HCT116 (cell line): ENCODE measurements around the gene AGAP1. TPM values are rescaled to one million over a fixed set of nuclear protein-coding genes. Genes with fewer than 3 reads are reported as not detected.

Experiments used
- ATAC-seq: fragments of 200-7000 bp; cut with Tn5 transposase; 2 replicates; pipeline ENCODE4 v1.9.1; 2020; ENCODE audit warnings: mild to moderate bottlenecking, moderate library complexity
- BruUV-seq: library from RNA; stranded (reverse); fragments of 400-500 nt; replicated peaks from 2 replicates; lab custom pipeline; 2021; lab: Mats Ljungman, UMichigan
- CTCF ChIA-PET: fragments of 300-600 bp; sonication (Branson Sonifier 250); formaldehyde crosslinking; loops from one replicate; lab custom pipeline; 2021; ENCODE audit warnings: antibody characterized with exemption; lab: Charles Lee
- POLR2A ChIA-PET: fragments of 300-600, 350-600 bp; sonication (Branson Sonifier 250); formaldehyde crosslinking; loops from one replicate; lab custom pipeline; 2021; ENCODE audit warnings: antibody characterized with exemption; lab: Charles Lee
- RAD21 ChIA-PET, 2 experiments: fragments of 300-600 bp; sonication (Branson Sonifier 250); formaldehyde crosslinking; loops; one replicate each; lab custom pipeline; 2023; ENCODE audit warnings: low total read pairs in 2 of 2; ENCODE audit not compliant: uncharacterized antibody in 2 of 2, unreplicated experiment in 2 of 2, low non-redundant PET in 1 of 2; lab: Charles Lee
- DNase-seq: peaks from one replicate; pipeline ENCODE4 v3.0.0-alpha.2; 2010; ENCODE audit warnings: low read depth, low spot score
- H2AFZ ChIP-seq: fragments of 200-600 bp; shearing (Covaris generic), sonication (generic); 2 replicates; pipeline ENCODE4 v1.6.1; 2017; ENCODE audit warnings: low read depth, mixed run types, mixed read lengths, antibody characterized with exemption, low read length; ENCODE audit not compliant: poor library complexity, severe bottlenecking
- H3K27ac ChIP-seq: 2 replicates; pipeline ENCODE4 v1.5.1; 2012; ENCODE audit warnings: low read depth, low read length
- H3K27me3 ChIP-seq: fragments of 200-600 bp; sonication (generic); 2 replicates; pipeline ENCODE4 v1.6.1; 2016; ENCODE audit warnings: mixed run types, low read length, mixed read lengths; ENCODE audit not compliant: insufficient read depth
- H3K36me3 ChIP-seq, 2 experiments: fragments of 200-500 bp in 1 of 2; fragments of 200-600 bp in 1 of 2; sonication (Bioruptor generic) in 1 of 2; sonication (generic) in 1 of 2; 2 replicates each; pipeline versions ENCODE4 v1.5.1 to v1.6.1; 2014 to 2016; ENCODE audit warnings: low read length in 2 of 2, inconsistent platforms in 1 of 2, mixed read lengths in 1 of 2, mixed run types in 1 of 2; ENCODE audit not compliant: insufficient read depth in 2 of 2, control insufficient read depth in 1 of 2
- H3K4me1 ChIP-seq, 2 experiments: fragments of 200-600 bp in 1 of 2; sonication (generic) in 1 of 2; 2 replicates each; pipeline versions ENCODE4 v1.5.1 to v1.6.1; 2012 to 2017; ENCODE audit warnings: low read length in 2 of 2, inconsistent platforms in 1 of 2, mild to moderate bottlenecking in 1 of 2, mixed read lengths in 1 of 2, mixed run types in 1 of 2, moderate library complexity in 1 of 2; ENCODE audit not compliant: insufficient read depth in 2 of 2, control insufficient read depth in 1 of 2
- H3K4me2 ChIP-seq: fragments of 200-600 bp; sonication (generic); 2 replicates; pipeline ENCODE4 v1.6.1; 2017; ENCODE audit warnings: mixed run types, low read length, mixed read lengths
- H3K4me3 ChIP-seq, 2 experiments: fragments of 200-600 bp in 1 of 2; sonication (generic) in 1 of 2; replicated peaks in 1 of 2; 2 replicates each; pipeline ENCODE4 v1.5.1; 2011 to 2016; ENCODE audit warnings: low read length in 2 of 2, control low read depth in 1 of 2, low read depth in 1 of 2, mild to moderate bottlenecking in 1 of 2, mixed read lengths in 1 of 2, mixed run types in 1 of 2
- H3K79me2 ChIP-seq: fragments of 200-600 bp; sonication (generic); 2 replicates; pipeline ENCODE4 v1.6.1; 2017; ENCODE audit warnings: mild to moderate bottlenecking, mixed run types, low read length, moderate library complexity, mixed read lengths; ENCODE audit not compliant: insufficient read depth
- H3K9ac ChIP-seq: fragments of 200-600 bp; sonication (generic); 2 replicates; pipeline ENCODE4 v1.6.1; 2016; ENCODE audit warnings: low read length, mixed read lengths
- H3K9me2 ChIP-seq: fragments of 200-600 bp; sonication (generic), shearing (Covaris generic); 2 replicates; pipeline ENCODE4 v1.6.1; 2017; ENCODE audit warnings: mixed run types, mild to moderate bottlenecking, moderate library complexity; ENCODE audit not compliant: insufficient read depth
- H3K9me3 ChIP-seq, 2 experiments: fragments of 200-500 bp in 1 of 2; fragments of 200-600 bp in 1 of 2; sonication (Bioruptor generic) in 1 of 2; sonication (generic) in 1 of 2; 2 replicates each; pipeline ENCODE4 v1.6.1; 2014 to 2017; ENCODE audit warnings: low read length in 2 of 2, mixed read lengths in 2 of 2, inconsistent platforms in 1 of 2, low read depth in 1 of 2, mild to moderate bottlenecking in 1 of 2, mixed run types in 1 of 2, moderate library complexity in 1 of 2; ENCODE audit not compliant: control insufficient read depth in 1 of 2, insufficient read depth in 1 of 2
- H4K20me1 ChIP-seq: fragments of 200-600 bp; sonication (generic), shearing (Covaris generic); 2 replicates; pipeline ENCODE4 v1.6.1; 2017; ENCODE audit warnings: mixed run types, mild to moderate bottlenecking, moderate library complexity; ENCODE audit not compliant: insufficient read depth
- ATF3 ChIP-seq: IDR thresholded peaks from 2 replicates; pipeline ENCODE4 v1.6.1; 2012
- CEBPB ChIP-seq: IDR thresholded peaks from 2 replicates; pipeline ENCODE4 v1.6.1; 2012; ENCODE audit warnings: low read depth
- EGR1 ChIP-seq: IDR thresholded peaks from 2 replicates; pipeline ENCODE4 v1.6.1; 2012; ENCODE audit warnings: low read depth
- ELF1 ChIP-seq: IDR thresholded peaks from 2 replicates; pipeline ENCODE4 v1.6.1; 2012; ENCODE audit warnings: low read depth, borderline replicate concordance
- EZH2 ChIP-seq: fragments of 200-600 bp; sonication (generic); IDR thresholded peaks from 2 replicates; pipeline ENCODE4 v1.6.1; 2017; ENCODE audit warnings: antibody characterized with exemption, mixed run types
- EZH2phosphoT487 ChIP-seq: fragments of 200-600 bp; IDR thresholded peaks from 2 replicates; pipeline ENCODE4 v1.6.1; 2018; ENCODE audit warnings: antibody characterized with exemption, borderline replicate concordance
- FOSL1 ChIP-seq: IDR thresholded peaks from 2 replicates; pipeline ENCODE4 v1.6.1; 2012; ENCODE audit warnings: low read depth
- MAX ChIP-seq: IDR thresholded peaks from 2 replicates; pipeline ENCODE4 v1.6.1; 2012
- POLR2A ChIP-seq: IDR thresholded peaks from 2 replicates; pipeline ENCODE4 v1.7.0; 2011; ENCODE audit warnings: borderline replicate concordance; ENCODE audit not compliant: insufficient read depth, insufficient read length; ENCODE audit errors: extremely low read depth
- RAD21 ChIP-seq: IDR thresholded peaks from 2 replicates; pipeline ENCODE4 v1.6.1; 2012; ENCODE audit warnings: low read depth, mild to moderate bottlenecking
- SP1 ChIP-seq: IDR thresholded peaks from 2 replicates; pipeline ENCODE4 v1.6.1; 2012; ENCODE audit warnings: low read depth
- SRF ChIP-seq: IDR thresholded peaks from 2 replicates; pipeline ENCODE4 v1.6.1; 2012; ENCODE audit warnings: low read depth
- YY1 ChIP-seq: IDR thresholded peaks from 2 replicates; pipeline ENCODE4 v1.6.1; 2011; ENCODE audit warnings: low read length, low read depth, moderate library complexity, mild to moderate bottlenecking; ENCODE audit not compliant: insufficient replicate concordance; ENCODE audit errors: extremely low read depth
- ZNF274 ChIP-seq: fragments of 200-500 bp; sonication (Bioruptor generic); IDR thresholded peaks from 2 replicates; pipeline ENCODE4 v1.6.1; 2014; ENCODE audit warnings: mild to moderate bottlenecking, low read depth, low read length, inconsistent platforms
- intact Hi-C: fragments of 100-400 bp; cut with micrococcal nuclease; formaldehyde crosslinking; loops from 2 replicates; pipeline ENCODE4 v1.10.0; 2022
- total RNA-seq: library from RNA; stranded (reverse); gene quantifications from one replicate; pipeline ENCODE4 v1.2.1, GENCODE V29; 2021; ENCODE audit not compliant: unreplicated experiment
- TF ChIP-seq, protein P1 (sequence below): IDR thresholded peaks from 2 replicates; pipeline ENCODE4 v1.6.1; 2012; ENCODE audit warnings: low read depth
- TF ChIP-seq, protein P2 (sequence below), 3 experiments: fragments of 200-600 bp in 1 of 3; sonication (generic) in 1 of 3; IDR thresholded peaks in 2 of 3; conservative IDR thresholded peaks in 1 of 3; 2 replicates each; pipeline ENCODE4 v1.5.1; 2012 to 2017; ENCODE audit warnings: low read depth in 2 of 3, low read length in 2 of 3, antibody characterized with exemption in 1 of 3, borderline replicate concordance in 1 of 3, control low read depth in 1 of 3, mild to moderate bottlenecking in 1 of 3, mixed read lengths in 1 of 3, mixed run types in 1 of 3, moderate library complexity in 1 of 3; ENCODE audit not compliant: insufficient read depth in 1 of 3
- TF ChIP-seq, protein P3 (sequence below): IDR thresholded peaks from 2 replicates; pipeline ENCODE4 v1.6.1; 2011; ENCODE audit warnings: mild to moderate bottlenecking, low read length, moderate library complexity; ENCODE audit not compliant: insufficient replicate concordance; ENCODE audit errors: extremely low read depth

AGAP1 gene
- total RNA-seq, 1 experiment from 2014 or later: 43.8 TPM

DNA sequence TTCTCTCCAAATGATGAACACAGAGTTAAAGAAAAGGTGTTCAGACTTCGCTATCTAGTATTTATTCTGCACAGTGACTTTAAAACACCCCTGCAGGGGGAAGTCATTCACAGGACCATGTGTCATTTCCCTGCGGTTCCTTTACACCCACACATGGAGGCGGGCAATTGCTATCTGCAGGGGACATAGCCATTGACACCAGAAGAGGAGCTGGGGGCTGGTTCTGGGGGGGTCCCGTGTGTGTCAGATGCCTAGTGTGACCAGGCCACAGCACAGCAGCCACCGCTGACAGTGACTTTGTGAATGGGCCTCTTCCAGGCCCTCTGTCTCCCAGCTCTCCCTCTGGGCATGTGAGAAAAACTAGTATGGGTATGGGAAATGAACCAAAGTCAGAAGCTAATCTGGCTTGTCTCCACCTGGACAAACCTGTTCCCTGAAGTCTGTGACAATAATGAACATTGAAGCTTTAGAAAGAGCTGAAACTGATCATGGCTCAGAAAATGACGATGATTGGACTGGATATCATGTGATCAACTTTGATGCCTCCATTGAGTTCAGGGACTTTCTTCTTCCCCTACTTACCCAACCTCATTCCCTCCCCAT lies 681.8 kb downstream of the AGAP1 start:
- Histone ChIP-seq H3K4me1 (peaks cover 15 to 62% of the 10 kb centered on the region in 2 experiments), H3K9me3 (no peaks in the 10 kb centered on the region), H3K27ac (0 out of 2 replicates have a peak overlapping the region, but pooled peaks have one; percentile 22), H3K79me2 (peaks cover 31% of the 10 kb centered on the region)
- intact Hi-C loops: loop anchor here (2.0 to 5.0 kb wide), 2 partner anchors 33 to 98 kb away; no protein-coding TSS in a partner anchor
- ChIA-PET RAD21 (no interaction called here), POLR2A (no interaction called here)
- TF ChIP-seq, protein P1, sequence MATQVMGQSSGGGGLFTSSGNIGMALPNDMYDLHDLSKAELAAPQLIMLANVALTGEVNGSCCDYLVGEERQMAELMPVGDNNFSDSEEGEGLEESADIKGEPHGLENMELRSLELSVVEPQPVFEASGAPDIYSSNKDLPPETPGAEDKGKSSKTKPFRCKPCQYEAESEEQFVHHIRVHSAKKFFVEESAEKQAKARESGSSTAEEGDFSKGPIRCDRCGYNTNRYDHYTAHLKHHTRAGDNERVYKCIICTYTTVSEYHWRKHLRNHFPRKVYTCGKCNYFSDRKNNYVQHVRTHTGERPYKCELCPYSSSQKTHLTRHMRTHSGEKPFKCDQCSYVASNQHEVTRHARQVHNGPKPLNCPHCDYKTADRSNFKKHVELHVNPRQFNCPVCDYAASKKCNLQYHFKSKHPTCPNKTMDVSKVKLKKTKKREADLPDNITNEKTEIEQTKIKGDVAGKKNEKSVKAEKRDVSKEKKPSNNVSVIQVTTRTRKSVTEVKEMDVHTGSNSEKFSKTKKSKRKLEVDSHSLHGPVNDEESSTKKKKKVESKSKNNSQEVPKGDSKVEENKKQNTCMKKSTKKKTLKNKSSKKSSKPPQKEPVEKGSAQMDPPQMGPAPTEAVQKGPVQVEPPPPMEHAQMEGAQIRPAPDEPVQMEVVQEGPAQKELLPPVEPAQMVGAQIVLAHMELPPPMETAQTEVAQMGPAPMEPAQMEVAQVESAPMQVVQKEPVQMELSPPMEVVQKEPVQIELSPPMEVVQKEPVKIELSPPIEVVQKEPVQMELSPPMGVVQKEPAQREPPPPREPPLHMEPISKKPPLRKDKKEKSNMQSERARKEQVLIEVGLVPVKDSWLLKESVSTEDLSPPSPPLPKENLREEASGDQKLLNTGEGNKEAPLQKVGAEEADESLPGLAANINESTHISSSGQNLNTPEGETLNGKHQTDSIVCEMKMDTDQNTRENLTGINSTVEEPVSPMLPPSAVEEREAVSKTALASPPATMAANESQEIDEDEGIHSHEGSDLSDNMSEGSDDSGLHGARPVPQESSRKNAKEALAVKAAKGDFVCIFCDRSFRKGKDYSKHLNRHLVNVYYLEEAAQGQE: no peak
- TF ChIP-seq SP1 (0 out of 2 replicates have a peak, but pooled peaks have one; percentile 2), ELF1 (no peak), FOSL1 (no peak), POLR2A (no peak), SRF (no peak), EZH2phosphoT487 (no peak), ZNF274 (no peak), YY1 (no peak), MAX (peak; percentile 48; the same call in 1 of the 2 replicates), ATF3 (no peak), CEBPB (no peak), RAD21 (no peak), EZH2 (no peak), EGR1 (peak; percentile 79)
- TF ChIP-seq, protein P2, sequence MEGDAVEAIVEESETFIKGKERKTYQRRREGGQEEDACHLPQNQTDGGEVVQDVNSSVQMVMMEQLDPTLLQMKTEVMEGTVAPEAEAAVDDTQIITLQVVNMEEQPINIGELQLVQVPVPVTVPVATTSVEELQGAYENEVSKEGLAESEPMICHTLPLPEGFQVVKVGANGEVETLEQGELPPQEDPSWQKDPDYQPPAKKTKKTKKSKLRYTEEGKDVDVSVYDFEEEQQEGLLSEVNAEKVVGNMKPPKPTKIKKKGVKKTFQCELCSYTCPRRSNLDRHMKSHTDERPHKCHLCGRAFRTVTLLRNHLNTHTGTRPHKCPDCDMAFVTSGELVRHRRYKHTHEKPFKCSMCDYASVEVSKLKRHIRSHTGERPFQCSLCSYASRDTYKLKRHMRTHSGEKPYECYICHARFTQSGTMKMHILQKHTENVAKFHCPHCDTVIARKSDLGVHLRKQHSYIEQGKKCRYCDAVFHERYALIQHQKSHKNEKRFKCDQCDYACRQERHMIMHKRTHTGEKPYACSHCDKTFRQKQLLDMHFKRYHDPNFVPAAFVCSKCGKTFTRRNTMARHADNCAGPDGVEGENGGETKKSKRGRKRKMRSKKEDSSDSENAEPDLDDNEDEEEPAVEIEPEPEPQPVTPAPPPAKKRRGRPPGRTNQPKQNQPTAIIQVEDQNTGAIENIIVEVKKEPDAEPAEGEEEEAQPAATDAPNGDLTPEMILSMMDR (IDR thresholded peaks at IDR 0.05 in 2 of 3, conservative IDR thresholded peaks at IDR 0.05 in 1 of 3; ENCODE audit: borderline replicate concordance in 1 of 3, insufficient read depth in 1 of 3, low read depth in 2 of 3, low read length in 2 of 3): no peak
- TF ChIP-seq, protein P3, sequence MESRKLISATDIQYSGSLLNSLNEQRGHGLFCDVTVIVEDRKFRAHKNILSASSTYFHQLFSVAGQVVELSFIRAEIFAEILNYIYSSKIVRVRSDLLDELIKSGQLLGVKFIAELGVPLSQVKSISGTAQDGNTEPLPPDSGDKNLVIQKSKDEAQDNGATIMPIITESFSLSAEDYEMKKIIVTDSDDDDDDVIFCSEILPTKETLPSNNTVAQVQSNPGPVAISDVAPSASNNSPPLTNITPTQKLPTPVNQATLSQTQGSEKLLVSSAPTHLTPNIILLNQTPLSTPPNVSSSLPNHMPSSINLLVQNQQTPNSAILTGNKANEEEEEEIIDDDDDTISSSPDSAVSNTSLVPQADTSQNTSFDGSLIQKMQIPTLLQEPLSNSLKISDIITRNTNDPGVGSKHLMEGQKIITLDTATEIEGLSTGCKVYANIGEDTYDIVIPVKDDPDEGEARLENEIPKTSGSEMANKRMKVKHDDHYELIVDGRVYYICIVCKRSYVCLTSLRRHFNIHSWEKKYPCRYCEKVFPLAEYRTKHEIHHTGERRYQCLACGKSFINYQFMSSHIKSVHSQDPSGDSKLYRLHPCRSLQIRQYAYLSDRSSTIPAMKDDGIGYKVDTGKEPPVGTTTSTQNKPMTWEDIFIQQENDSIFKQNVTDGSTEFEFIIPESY: no peak
- TF ChIP-seq, all 23 proteins: peak for 3
- Histone ChIP-seq H3K9me2 (no peaks in the 10 kb centered on the region), H3K36me3 (peaks cover 0 to 12% of the 10 kb centered on the region in 2 experiments; a peak in 1 of 4 replicates), H3K27me3 (no peaks in the 10 kb centered on the region), H3K9ac (peak overlapping the region; percentile 28; the same call in 1 of the 2 replicates), H3K4me2 (peak overlapping the region; percentile 36), H3K4me3 (no peak overlapping the region), H4K20me1 (no peaks in the 10 kb centered on the region; the same call in 1 of the 2 replicates), H2AFZ (no peak overlapping the region)
- ATAC-seq: no peak
- CTCF ChIA-PET: interaction anchor here (0.8 to 8.8 kb wide), 6 partner anchors 20 to 410 kb away, joined by 3 to 112 read pairs (median 4); no protein-coding TSS in a partner anchor
- BruUV-seq: no TSS peak
- DNase-seq: no peak
